Pancreas (tissue), 10 donors: Measurements from ENCODE around the gene ATG9B. TPM values are rescaled to one million over a fixed set of nuclear protein-coding genes. Genes with fewer than 3 reads are reported as not detected.
A peak's percentile ranks its signal among the peaks of the same experiment; 100 is the strongest.

Source experiments
- ATAC-seq, 4 donors: fragments of 200-7000 bp; cut with Tn5 transposase; one replicate each; pipeline versions ENCODE4 v1.8.0 to v1.9.1; 2020; ENCODE audit warnings: mild to moderate bottlenecking in 4 of 4, moderate library complexity in 4 of 4
- DNase-seq, 6 donors: peaks; one replicate each; pipeline ENCODE4 v3.0.0-alpha.2; 2020
- FAIRE-seq: peaks from 2 replicates; lab custom pipeline; 2012; peaks lifted over from hg19 to GRCh38; lab: Jason Lieb, UNC
- H3K27ac ChIP-seq, 4 donors: fragments of 200-600 bp; sonication (generic); 1 replicate in 3 of 4; 2 replicates in 1 of 4; pipeline versions ENCODE4 v1.5.0 to v1.8.0; 2020
- H3K27me3 ChIP-seq, 4 donors: fragments of 200-600 bp; one replicate each; pipeline ENCODE4 v1.8.0; 2021
- H3K36me3 ChIP-seq, 3 donors: fragments of 200-600 bp; sonication (generic) in 1 of 3; one replicate each; pipeline versions ENCODE4 v1.5.0 to v1.8.0; 2020 to 2021
- H3K4me1 ChIP-seq, 3 donors: fragments of 200-600 bp; one replicate each; pipeline ENCODE4 v1.8.0; 2021
- H3K4me3 ChIP-seq, 4 donors: fragments of 200-600 bp; sonication (generic) in 2 of 4; one replicate each; pipeline versions ENCODE4 v1.5.0 to v1.8.0; 2020 to 2021
- H3K9me3 ChIP-seq, 4 donors: fragments of 200-600 bp; one replicate each; pipeline ENCODE4 v1.8.0; 2021
- CTCF ChIP-seq, 4 donors: fragments of 200-600 bp; sonication (generic) in 3 of 4; IDR thresholded peaks; one replicate each; pipeline versions ENCODE4 v1.5.0 to v1.8.0; 2021; ENCODE audit warnings: antibody characterized with exemption in 4 of 4
- WGBS, 2 donors: extraction: QIAGEN DNeasy Blood & Tissue Kit; methylation state at CpG; one replicate each; pipeline ENCODE4 v1.1.7; 2013; 5-methylcytosine and 5-hydroxymethylcytosine counted together
- intact Hi-C, 3 donors: fragments of 100-400 bp; cut with DNase I; formaldehyde crosslinking; loops; one replicate each; pipeline versions ENCODE4 v1.11.1 to v1.14.2; 2022
- polyA plus RNA-seq, 2 donors: library from polyadenylated mRNA; stranded (reverse); fragments of 200-250 nt; gene quantifications; one replicate each; pipeline ENCODE4 v1.2.3, GENCODE V29; 2013
- total RNA-seq, 6 donors: library from RNA; stranded (reverse); fragmentation: NEBNext Ultra II Directional in 4 of 6; extraction: Animal tissue kit (Norgen Biotek cat#: 25700) in 4 of 6; gene quantifications; one replicate each; pipeline versions ENCODE4 v1.2.1 to v1.2.4, GENCODE V29; 2021 to 2023
- donor health status: healthy with polysubstance abuse.
- donor health status: DM: no; HTN: no; CAD: no; lungs with moderate emphysema.
- donor health status: DM: no; HTN: no; CAD: no.
- donor health status: control.
- donor health status: control.
- donor health status: Bipolar disorder and iron deficiency.
- donor health status: DM: yes; HTN: yes; CAD: no.
- donor health status: DM: no; HTN: no; CAD: no.
- donor health status: DM: no; HTN: no; CAD: no.
- donor health status: DM: yes; HTN: yes; CAD: no.

The ATG9B gene
- total and polyA plus RNA-seq, 8 donors, result 0.06 to 1.5 (median 0.28) TPM; not detected in 1

- Histone ChIP-seq H3K9me3 (no peaks in the 10 kb centered on the region), H3K4me3 (no peak overlapping the region), H3K27me3 (no peaks in the 10 kb centered on the region), H3K36me3 (no peaks in the 10 kb centered on the region), H3K4me1 (no peaks in the 10 kb centered on the region), H3K27ac (no peak overlapping the region)
- intact Hi-C loops, result loop anchor here in 1 of 3 donors (10.0 kb wide), 1 partner anchor 103 kb away; no protein-coding TSS in a partner anchor
- DNase-seq (peak in 1 of 6 donors; percentile 20), ATAC-seq (no peak), FAIRE-seq (no peak)
- WGBS, 2 donors, result 69 to 84% methylated on average over 5 of the region's 5 CpGs
- no peak for TF ChIP-seq CTCF (IDR thresholded peaks at IDR 0.05)
Measured at GRCh38 chr7:150997817-150998216, 26.5 kb downstream of the ATG9B start.

DNA sequence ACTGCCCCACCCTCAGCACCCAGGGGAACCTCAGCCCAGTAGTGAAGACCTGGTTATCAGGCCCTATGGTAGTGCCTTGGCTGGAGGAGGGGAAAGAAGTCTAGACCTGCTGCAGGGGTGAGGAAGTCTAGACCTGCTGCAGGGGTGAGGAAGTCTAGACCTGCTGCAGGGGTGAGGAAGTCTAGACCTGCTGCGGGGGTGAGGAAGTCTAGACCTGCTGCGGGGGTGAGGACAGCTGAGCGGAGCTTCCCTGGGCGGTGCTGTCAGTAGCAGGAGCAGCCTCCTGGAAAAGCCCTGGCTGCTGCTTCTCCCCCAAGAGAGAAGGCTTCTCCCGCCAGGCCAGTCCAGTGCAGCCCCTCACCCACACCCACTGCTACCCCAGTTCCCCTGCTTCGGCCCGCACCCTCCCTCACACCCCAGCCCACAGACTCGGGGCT, 27.2 kb downstream of the ATG9B start:
- intact Hi-C loops, result loop anchor here in 1 of 3 donors (10.0 kb wide), 1 partner anchor 102 kb away; no protein-coding TSS in a partner anchor
- no peak overlapping the region for H3K4me3 ChIP-seq
- DNase-seq (peak in 1 of 6 donors; percentile 47), ATAC-seq (no peak), FAIRE-seq (no peak)
- no peak overlapping the region for H3K27ac ChIP-seq
- H3K36me3 ChIP-seq, result no peaks in the 10 kb centered on the region
- no peaks in the 10 kb centered on the region for H3K9me3 ChIP-seq
- no peaks in the 10 kb centered on the region for H3K4me1 ChIP-seq
- 82 to 94% methylated on average over 5 to 8 of the region's 8 CpGs for WGBS, 2 donors
- no peaks in the 10 kb centered on the region for H3K27me3 ChIP-seq
- no peak for TF ChIP-seq CTCF (IDR thresholded peaks at IDR 0.05)

DNA sequence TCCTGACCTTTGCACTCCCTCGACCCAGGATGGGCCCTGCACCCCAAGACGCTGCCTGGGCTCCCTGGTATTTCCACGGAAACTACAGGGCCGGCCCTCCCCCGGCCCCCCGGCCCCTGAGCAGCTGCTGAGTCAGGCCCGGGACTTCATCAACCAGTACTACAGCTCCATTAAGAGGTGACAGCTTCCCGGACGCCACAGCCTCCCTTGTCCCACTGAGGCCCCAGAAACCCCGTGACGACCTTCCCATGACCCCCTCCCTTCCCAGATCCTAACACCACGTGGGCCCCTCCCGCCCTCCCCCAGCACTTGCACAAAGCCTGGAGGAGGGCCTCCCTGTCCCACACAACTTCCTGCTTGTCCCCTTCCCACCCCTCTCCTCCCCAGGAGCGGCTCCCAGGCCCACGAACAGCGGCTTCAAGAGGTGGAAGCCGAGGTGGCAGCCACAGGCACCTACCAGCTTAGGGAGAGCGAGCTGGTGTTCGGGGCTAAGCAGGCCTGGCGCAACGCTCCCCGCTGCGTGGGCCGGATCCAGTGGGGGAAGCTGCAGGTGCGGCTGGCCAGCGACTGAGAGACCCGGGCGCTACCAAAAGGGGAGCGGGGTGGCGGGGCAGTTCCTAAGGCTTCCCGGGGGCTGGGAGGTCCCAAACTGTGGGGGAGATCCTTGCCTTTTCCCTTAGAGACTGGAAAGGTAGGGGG, 27.8 kb downstream of the ATG9B start:
- 39 to 40% methylated on average over 30 to 31 of the region's 31 CpGs for WGBS, 2 donors
- intact Hi-C loops, result loop anchor here in 1 of 3 donors (10.0 kb wide), 1 partner anchor 102 kb away; no protein-coding TSS in a partner anchor
- Histone ChIP-seq H3K9me3 (no peaks in the 10 kb centered on the region), H3K4me3 (no peak overlapping the region), H3K36me3 (no peaks in the 10 kb centered on the region), H3K4me1 (no peaks in the 10 kb centered on the region), H3K27ac (no peak overlapping the region), H3K27me3 (no peaks in the 10 kb centered on the region)
- DNase-seq (peak in 1 of 6 donors; percentile 57), ATAC-seq (no peak), FAIRE-seq (no peak)
- no peak for TF ChIP-seq CTCF (IDR thresholded peaks at IDR 0.05)

- H3K27ac ChIP-seq, result no peak overlapping the region
Measured at GRCh38 chr7:150994838-150995510, 29.3 kb downstream of the ATG9B start.

More at GRCh38 chr7:150994838-150995510, 29.3 kb downstream of the ATG9B start:
- H3K9me3 ChIP-seq, result no peaks in the 10 kb centered on the region
- H3K36me3 ChIP-seq, result no peaks in the 10 kb centered on the region
- TF ChIP-seq CTCF (IDR thresholded peaks at IDR 0.05), result no peak
- H3K4me3 ChIP-seq, result peak overlapping the region in 1 of 4 donors; percentile 13
- FAIRE-seq (no peak), DNase-seq (peak in 1 of 6 donors; percentile 61), ATAC-seq (no peak)
- H3K27me3 ChIP-seq, result no peaks in the 10 kb centered on the region
- no peaks in the 10 kb centered on the region for H3K4me1 ChIP-seq
- intact Hi-C loops, result loop anchor here in 1 of 3 donors (10.0 kb wide), 1 partner anchor 100 kb away; no protein-coding TSS in a partner anchor
- WGBS, 2 donors, result 64 to 67% methylated on average over 19 of the region's 19 CpGs
